GM23338 (cell line): ENCODE results near the gene TM9SF2. TPM values are rescaled to one million over a fixed set of nuclear protein-coding genes. Genes with fewer than 3 reads are reported as not detected.

Experiments used
- ATAC-seq: fragments of 200-7000 bp; cut with Tn5 transposase; 3 replicates; pipeline ENCODE4 v1.9.1; 2020
- DNase-seq: peaks from one replicate; pipeline ENCODE4 v3.0.0-alpha.2; 2015; ENCODE audit warnings: low spot score
- H2AFZ ChIP-seq: fragments of 200-600 bp; sonication (generic); 2 replicates; pipeline ENCODE4 v1.8.0; 2016; ENCODE audit warnings: antibody characterized with exemption, mild to moderate bottlenecking, moderate library complexity
- H3F3A ChIP-seq: fragments of 200-600 bp; sonication (generic); replicated peaks from 2 replicates; pipeline ENCODE4 v1.8.0; 2017; ENCODE audit warnings: antibody characterized with exemption, mixed run types, low read depth
- H3K27ac ChIP-seq: fragments of 200-600 bp; sonication (generic); 2 replicates; pipeline ENCODE4 v1.6.1; 2016; ENCODE audit warnings: low read depth
- H3K27me3 ChIP-seq: fragments of 200-600 bp; sonication (generic); 2 replicates; pipeline ENCODE4 v1.8.0; 2016; ENCODE audit warnings: mild to moderate bottlenecking, mixed run types, moderate library complexity; ENCODE audit not compliant: insufficient read depth
- H3K36me3 ChIP-seq: fragments of 200-600 bp; sonication (generic); 2 replicates; pipeline ENCODE4 v1.8.0; 2016; ENCODE audit warnings: mild to moderate bottlenecking; ENCODE audit not compliant: insufficient read depth
- H3K4me1 ChIP-seq: fragments of 200-600 bp; sonication (generic); 2 replicates; pipeline ENCODE4 v1.8.0; 2016; ENCODE audit warnings: mild to moderate bottlenecking, moderate library complexity; ENCODE audit not compliant: insufficient read depth
- H3K4me2 ChIP-seq: fragments of 200-600 bp; sonication (generic); 2 replicates; pipeline ENCODE4 v1.7.1; 2017; ENCODE audit warnings: mixed run types
- H3K4me3 ChIP-seq: fragments of 200-600 bp; sonication (generic); 2 replicates; pipeline ENCODE4 v1.6.1; 2016; ENCODE audit warnings: mixed run types
- H3K79me2 ChIP-seq: fragments of 200-600 bp; sonication (generic); replicated peaks from 2 replicates; pipeline ENCODE4 v1.8.0; 2017; ENCODE audit warnings: mild to moderate bottlenecking; ENCODE audit not compliant: insufficient read depth
- H3K9me2 ChIP-seq: fragments of 200-600 bp; sonication (generic); 2 replicates; pipeline ENCODE4 v1.8.0; 2017; ENCODE audit not compliant: insufficient read depth
- H4K20me1 ChIP-seq: fragments of 200-600 bp; sonication (generic); replicated peaks from 2 replicates; pipeline ENCODE4 v1.8.0; 2017; ENCODE audit warnings: mild to moderate bottlenecking; ENCODE audit not compliant: insufficient read depth
- H3K27ac Mint-ChIP-seq: 2 replicates; pipeline ENCODE4 v1.8.0; 2020; ENCODE audit warnings: inconsistent platforms, mild to moderate bottlenecking, moderate library complexity, mixed read lengths
- H3K27me3 Mint-ChIP-seq: 3 replicates; pipeline ENCODE4 v1.8.0; 2022; ENCODE audit warnings: low read depth, mild to moderate bottlenecking, moderate library complexity, mixed read lengths, inconsistent platforms; ENCODE audit not compliant: insufficient read depth, poor library complexity
- H3K36me3 Mint-ChIP-seq: 3 replicates; pipeline ENCODE4 v1.8.0; 2021; ENCODE audit warnings: low read depth, mild to moderate bottlenecking, inconsistent platforms, moderate library complexity, mixed read lengths
- H3K4me1 Mint-ChIP-seq: 3 replicates; pipeline ENCODE4 v1.8.0; 2020; ENCODE audit warnings: mild to moderate bottlenecking, inconsistent platforms, mixed read lengths
- H3K4me3 Mint-ChIP-seq: 3 replicates; pipeline ENCODE4 v1.8.0; 2021; ENCODE audit warnings: moderate library complexity, mild to moderate bottlenecking, inconsistent platforms, mixed read lengths
- H3K9me3 Mint-ChIP-seq: 3 replicates; pipeline ENCODE4 v1.8.0; 2020; ENCODE audit warnings: moderate library complexity, mild to moderate bottlenecking, inconsistent platforms, mixed read lengths
- NANOG ChIP-seq: IDR thresholded peaks from 2 replicates; pipeline ENCODE4 v1.6.1; 2016; ENCODE audit warnings: antibody characterized with exemption, borderline replicate concordance
- polyA plus RNA-seq: library from polyadenylated mRNA; unstranded; fragments of >200 nt; fragmentation: Nextera tagmentation; extraction: Ambion mirVana; gene quantifications from 2 replicates; pipeline ENCODE4 v1.2.1, GENCODE V29; 2016
- total RNA-seq: library from RNA; depleted of rRNA; stranded (reverse); fragments of >200 nt; shearing (Covaris generic); gene quantifications from 2 replicates; pipeline ENCODE4 v1.2.3, GENCODE V29; 2014
- TF ChIP-seq, protein P1 (sequence below): fragments of 250-450 bp; sonication (Bioruptor Pico); IDR thresholded peaks from 2 replicates; pipeline ENCODE4 v1.5.0; 2020; ENCODE audit warnings: mild to moderate bottlenecking, moderate library complexity
- TF ChIP-seq, protein P2 (sequence below), 2 experiments: fragments of 200-600 bp in 1 of 2; sonication (generic) in 1 of 2; conservative IDR thresholded peaks; 2 replicates each; pipeline versions ENCODE4 v1.5.1 to v1.6.1; 2016 to 2017; ENCODE audit warnings: antibody characterized with exemption in 2 of 2, low read depth in 2 of 2, mild to moderate bottlenecking in 2 of 2, moderate library complexity in 1 of 2

Gene TM9SF2
- total and polyA plus RNA-seq, 2 experiments from 2014 or later: 50.5 to 115 TPM

DNA sequence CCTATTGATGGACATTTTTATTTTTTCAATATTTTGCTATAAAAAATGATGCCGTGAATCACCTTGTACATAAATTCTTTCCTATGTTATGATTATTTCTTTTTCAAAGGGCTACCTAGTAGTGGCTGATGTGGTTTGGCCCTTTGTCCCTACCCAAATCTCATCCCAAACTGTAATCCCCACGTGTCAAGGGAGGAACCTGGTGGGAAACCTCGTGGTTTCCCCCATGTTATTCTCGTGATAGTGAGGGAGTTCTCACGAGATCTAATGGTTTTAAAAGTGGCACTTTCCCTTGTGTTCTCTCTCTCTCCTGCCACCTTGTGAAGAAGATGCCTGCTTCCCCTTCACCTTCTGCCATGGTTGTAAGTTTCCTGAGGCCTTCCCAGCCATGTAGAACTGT lies 94.9 kb downstream of the TM9SF2 start (continued):
- TF ChIP-seq, protein P1, sequence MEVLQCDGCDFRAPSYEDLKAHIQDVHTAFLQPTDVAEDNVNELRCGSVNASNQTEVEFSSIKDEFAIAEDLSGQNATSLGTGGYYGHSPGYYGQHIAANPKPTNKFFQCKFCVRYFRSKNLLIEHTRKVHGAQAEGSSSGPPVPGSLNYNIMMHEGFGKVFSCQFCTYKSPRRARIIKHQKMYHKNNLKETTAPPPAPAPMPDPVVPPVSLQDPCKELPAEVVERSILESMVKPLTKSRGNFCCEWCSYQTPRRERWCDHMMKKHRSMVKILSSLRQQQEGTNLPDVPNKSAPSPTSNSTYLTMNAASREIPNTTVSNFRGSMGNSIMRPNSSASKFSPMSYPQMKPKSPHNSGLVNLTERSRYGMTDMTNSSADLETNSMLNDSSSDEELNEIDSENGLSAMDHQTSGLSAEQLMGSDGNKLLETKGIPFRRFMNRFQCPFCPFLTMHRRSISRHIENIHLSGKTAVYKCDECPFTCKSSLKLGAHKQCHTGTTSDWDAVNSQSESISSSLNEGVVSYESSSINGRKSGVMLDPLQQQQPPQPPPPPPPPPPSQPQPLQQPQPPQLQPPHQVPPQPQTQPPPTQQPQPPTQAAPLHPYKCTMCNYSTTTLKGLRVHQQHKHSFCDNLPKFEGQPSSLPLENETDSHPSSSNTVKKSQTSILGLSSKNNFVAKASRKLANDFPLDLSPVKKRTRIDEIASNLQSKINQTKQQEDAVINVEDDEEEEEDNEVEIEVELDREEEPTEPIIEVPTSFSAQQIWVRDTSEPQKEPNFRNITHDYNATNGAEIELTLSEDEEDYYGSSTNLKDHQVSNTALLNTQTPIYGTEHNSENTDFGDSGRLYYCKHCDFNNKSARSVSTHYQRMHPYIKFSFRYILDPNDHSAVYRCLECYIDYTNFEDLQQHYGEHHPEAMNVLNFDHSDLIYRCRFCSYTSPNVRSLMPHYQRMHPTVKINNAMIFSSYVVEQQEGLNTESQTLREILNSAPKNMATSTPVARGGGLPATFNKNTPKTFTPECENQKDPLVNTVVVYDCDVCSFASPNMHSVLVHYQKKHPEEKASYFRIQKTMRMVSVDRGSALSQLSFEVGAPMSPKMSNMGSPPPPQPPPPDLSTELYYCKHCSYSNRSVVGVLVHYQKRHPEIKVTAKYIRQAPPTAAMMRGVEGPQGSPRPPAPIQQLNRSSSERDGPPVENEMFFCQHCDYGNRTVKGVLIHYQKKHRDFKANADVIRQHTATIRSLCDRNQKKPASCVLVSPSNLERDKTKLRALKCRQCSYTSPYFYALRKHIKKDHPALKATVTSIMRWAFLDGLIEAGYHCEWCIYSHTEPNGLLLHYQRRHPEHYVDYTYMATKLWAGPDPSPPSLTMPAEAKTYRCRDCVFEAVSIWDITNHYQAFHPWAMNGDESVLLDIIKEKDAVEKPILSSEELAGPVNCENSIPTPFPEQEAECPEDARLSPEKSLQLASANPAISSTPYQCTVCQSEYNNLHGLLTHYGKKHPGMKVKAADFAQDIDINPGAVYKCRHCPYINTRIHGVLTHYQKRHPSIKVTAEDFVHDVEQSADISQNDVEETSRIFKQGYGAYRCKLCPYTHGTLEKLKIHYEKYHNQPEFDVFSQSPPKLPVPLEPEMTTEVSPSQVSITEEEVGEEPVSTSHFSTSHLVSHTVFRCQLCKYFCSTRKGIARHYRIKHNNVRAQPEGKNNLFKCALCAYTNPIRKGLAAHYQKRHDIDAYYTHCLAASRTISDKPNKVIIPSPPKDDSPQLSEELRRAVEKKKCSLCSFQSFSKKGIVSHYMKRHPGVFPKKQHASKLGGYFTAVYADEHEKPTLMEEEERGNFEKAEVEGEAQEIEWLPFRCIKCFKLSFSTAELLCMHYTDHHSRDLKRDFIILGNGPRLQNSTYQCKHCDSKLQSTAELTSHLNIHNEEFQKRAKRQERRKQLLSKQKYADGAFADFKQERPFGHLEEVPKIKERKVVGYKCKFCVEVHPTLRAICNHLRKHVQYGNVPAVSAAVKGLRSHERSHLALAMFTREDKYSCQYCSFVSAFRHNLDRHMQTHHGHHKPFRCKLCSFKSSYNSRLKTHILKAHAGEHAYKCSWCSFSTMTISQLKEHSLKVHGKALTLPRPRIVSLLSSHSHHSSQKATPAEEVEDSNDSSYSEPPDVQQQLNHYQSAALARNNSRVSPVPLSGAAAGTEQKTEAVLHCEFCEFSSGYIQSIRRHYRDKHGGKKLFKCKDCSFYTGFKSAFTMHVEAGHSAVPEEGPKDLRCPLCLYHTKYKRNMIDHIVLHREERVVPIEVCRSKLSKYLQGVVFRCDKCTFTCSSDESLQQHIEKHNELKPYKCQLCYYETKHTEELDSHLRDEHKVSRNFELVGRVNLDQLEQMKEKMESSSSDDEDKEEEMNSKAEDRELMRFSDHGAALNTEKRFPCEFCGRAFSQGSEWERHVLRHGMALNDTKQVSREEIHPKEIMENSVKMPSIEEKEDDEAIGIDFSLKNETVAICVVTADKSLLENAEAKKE: no peak

DNA sequence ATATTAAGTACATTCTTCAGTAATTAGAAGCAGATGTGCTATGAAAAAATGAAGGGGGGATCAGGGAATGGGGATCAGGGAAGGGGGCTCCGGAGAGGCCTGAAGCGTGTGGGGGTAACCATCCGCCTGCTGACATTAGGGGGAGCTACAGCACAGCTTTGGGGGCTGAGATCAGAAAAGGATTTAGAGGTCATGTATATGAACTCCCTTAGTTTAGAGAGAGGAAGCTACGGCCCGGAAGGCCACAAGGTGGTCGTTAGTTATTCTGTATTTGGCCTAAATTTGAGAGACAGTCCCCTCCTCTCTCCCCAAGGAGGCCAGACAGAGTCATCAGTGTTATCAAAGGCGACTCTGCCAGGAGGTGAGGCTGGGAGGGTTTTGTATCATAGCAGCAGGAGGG lies 99.0 kb downstream of the TM9SF2 start:
- no peaks in the 10 kb centered on the region for H3K27me3 ChIP-seq
- H3F3A ChIP-seq: 0 out of 2 replicates have a peak, but pooled peaks cover under 1% of the 10 kb centered on the region
- no peaks in the 10 kb centered on the region for H3K27me3 Mint-ChIP-seq
- peak; percentile 99 for ATAC-seq
- H3K36me3 ChIP-seq: no peaks in the 10 kb centered on the region
- H3K79me2 ChIP-seq: no peaks in the 10 kb centered on the region
- no peak overlapping the region for H3K27ac ChIP-seq
- TF ChIP-seq, protein P2, sequence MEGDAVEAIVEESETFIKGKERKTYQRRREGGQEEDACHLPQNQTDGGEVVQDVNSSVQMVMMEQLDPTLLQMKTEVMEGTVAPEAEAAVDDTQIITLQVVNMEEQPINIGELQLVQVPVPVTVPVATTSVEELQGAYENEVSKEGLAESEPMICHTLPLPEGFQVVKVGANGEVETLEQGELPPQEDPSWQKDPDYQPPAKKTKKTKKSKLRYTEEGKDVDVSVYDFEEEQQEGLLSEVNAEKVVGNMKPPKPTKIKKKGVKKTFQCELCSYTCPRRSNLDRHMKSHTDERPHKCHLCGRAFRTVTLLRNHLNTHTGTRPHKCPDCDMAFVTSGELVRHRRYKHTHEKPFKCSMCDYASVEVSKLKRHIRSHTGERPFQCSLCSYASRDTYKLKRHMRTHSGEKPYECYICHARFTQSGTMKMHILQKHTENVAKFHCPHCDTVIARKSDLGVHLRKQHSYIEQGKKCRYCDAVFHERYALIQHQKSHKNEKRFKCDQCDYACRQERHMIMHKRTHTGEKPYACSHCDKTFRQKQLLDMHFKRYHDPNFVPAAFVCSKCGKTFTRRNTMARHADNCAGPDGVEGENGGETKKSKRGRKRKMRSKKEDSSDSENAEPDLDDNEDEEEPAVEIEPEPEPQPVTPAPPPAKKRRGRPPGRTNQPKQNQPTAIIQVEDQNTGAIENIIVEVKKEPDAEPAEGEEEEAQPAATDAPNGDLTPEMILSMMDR (conservative IDR thresholded peaks at IDR 0.05; ENCODE audit: low read depth in 2 of 2): peak; percentile 85 to 95
- TF ChIP-seq NANOG: no peak
- peak overlapping the region; percentile 83 for H2AFZ ChIP-seq
- no peaks in the 10 kb centered on the region for H3K36me3 Mint-ChIP-seq
- peaks cover 18% of the 10 kb centered on the region for H3K4me1 Mint-ChIP-seq
- H3K27ac Mint-ChIP-seq: no peak overlapping the region
- 0 out of 2 replicates have a peak overlapping the region, but pooled peaks have one; percentile 4 for H3K4me2 ChIP-seq
- H3K9me3 Mint-ChIP-seq: no peaks in the 10 kb centered on the region
- H3K4me1 ChIP-seq: peaks cover 12% of the 10 kb centered on the region
- H3K4me3 Mint-ChIP-seq: no peak overlapping the region
- no peaks in the 10 kb centered on the region for H4K20me1 ChIP-seq
- peak; percentile 86 for DNase-seq
- no peak overlapping the region for H3K4me3 ChIP-seq
- no peaks in the 10 kb centered on the region for H3K9me2 ChIP-seq
